Breast epithelium (tissue), 4 donors: ENCODE measurements around the gene PTPRA. TPM values are rescaled to one million over a fixed set of nuclear protein-coding genes. Genes with fewer than 3 reads are reported as not detected.

Source experiments
- DNase-seq, 2 donors: peaks; one replicate each; pipeline ENCODE4 v3.0.0-alpha.2; 2019; ENCODE audit warnings: low spot score in 2 of 2
- H3K27ac ChIP-seq, 2 donors: fragments of 200-600 bp; sonication (generic) in 1 of 2; one replicate each; pipeline ENCODE4 v1.5.1; 2016 to 2019; ENCODE audit warnings: mild to moderate bottlenecking in 1 of 2
- H3K27me3 ChIP-seq, 2 donors: fragments of 200-600 bp; sonication (generic) in 1 of 2; one replicate each; pipeline versions ENCODE4 v1.5.1 to v1.6.0; 2017 to 2019; ENCODE audit warnings: control low read depth in 1 of 2, mild to moderate bottlenecking in 1 of 2
- H3K36me3 ChIP-seq: fragments of 200-600 bp; one replicate; pipeline ENCODE4 v1.5.1; 2019
- H3K4me1 ChIP-seq, 2 donors: fragments of 200-600 bp; sonication (generic); one replicate each; pipeline ENCODE4 v1.5.1; 2016 to 2019; ENCODE audit warnings: control low read depth in 1 of 2
- H3K4me3 ChIP-seq, 3 donors: fragments of 200-600 bp; sonication (generic); 1 replicate in 2 of 3; 2 replicates in 1 of 3; pipeline ENCODE4 v1.5.1; 2016 to 2019; ENCODE audit warnings: mild to moderate bottlenecking in 3 of 3, moderate library complexity in 2 of 3
- H3K9me3 ChIP-seq, 2 donors: fragments of 200-600 bp; sonication (generic) in 1 of 2; one replicate each; pipeline ENCODE4 v1.5.1; 2016 to 2019; ENCODE audit warnings: control low read depth in 1 of 2
- CTCF ChIP-seq, 3 donors: fragments of 450-650 bp; IDR thresholded peaks; one replicate each; pipeline ENCODE4 v1.5.1; 2016 to 2017; ENCODE audit warnings: antibody characterized with exemption in 3 of 3, mild to moderate bottlenecking in 3 of 3, moderate library complexity in 3 of 3
- POLR2A ChIP-seq: fragments of 450-650 bp; IDR thresholded peaks from one replicate; pipeline ENCODE4 v1.6.1; 2016; ENCODE audit warnings: antibody characterized with exemption, mild to moderate bottlenecking, moderate library complexity
- POLR2AphosphoS5 ChIP-seq, 3 donors: sonication (generic); formaldehyde crosslinking; IDR thresholded peaks; one replicate each; pipeline ENCODE4 v1.6.1; 2017; ENCODE audit warnings: antibody characterized with exemption in 3 of 3
- intact Hi-C: fragments of 100-400 bp; cut with DNase I; formaldehyde crosslinking; loops from one replicate; pipeline ENCODE4 v1.15.1; 2023; ENCODE audit warnings: low total_unique reads
- total RNA-seq, 3 donors: library from RNA; depleted of rRNA; stranded (reverse); fragments of >200 nt; gene quantifications; one replicate each; pipeline ENCODE4 v1.1.0, GENCODE V29; 2016

PTPRA gene
- total RNA-seq, 3 donors from 2014 or later: 89.1 to 102 (median 96.0) TPM

GRCh38 chr20:2978519-2978918 is 105.2 kb downstream of the PTPRA start:
- intact Hi-C loops: no loop called here
- no peak for DNase-seq
- Histone ChIP-seq H3K4me3 (no peak overlapping the region), H3K27me3 (no peaks in the 10 kb centered on the region), H3K9me3 (no peaks in the 10 kb centered on the region), H3K36me3 (no peaks in the 10 kb centered on the region), H3K27ac (no peak overlapping the region), H3K4me1 (no peaks in the 10 kb centered on the region)
- TF ChIP-seq POLR2AphosphoS5 (IDR thresholded peaks at IDR 0.05): no peak
- no peak for TF ChIP-seq CTCF (IDR thresholded peaks at IDR 0.05)
- TF ChIP-seq POLR2A: no peak

GRCh38 chr20:2981646-2982045 is 108.4 kb downstream of the PTPRA start:
- Histone ChIP-seq H3K4me3 (no peak overlapping the region), H3K27ac (no peak overlapping the region), H3K36me3 (no peaks in the 10 kb centered on the region), H3K9me3 (no peaks in the 10 kb centered on the region), H3K4me1 (no peaks in the 10 kb centered on the region), H3K27me3 (no peaks in the 10 kb centered on the region)
- intact Hi-C loops: no loop called here
- TF ChIP-seq CTCF (IDR thresholded peaks at IDR 0.05): no peak
- no peak for TF ChIP-seq POLR2A
- no peak for TF ChIP-seq POLR2AphosphoS5 (IDR thresholded peaks at IDR 0.05)
- DNase-seq: no peak

GRCh38 chr20:2983508-2983907 is 110.2 kb downstream of the PTPRA start:
- Histone ChIP-seq H3K27me3 (no peaks in the 10 kb centered on the region), H3K9me3 (no peaks in the 10 kb centered on the region), H3K36me3 (no peaks in the 10 kb centered on the region), H3K4me1 (no peaks in the 10 kb centered on the region), H3K27ac (no peak overlapping the region), H3K4me3 (no peak overlapping the region)
- TF ChIP-seq POLR2AphosphoS5 (IDR thresholded peaks at IDR 0.05): no peak
- no peak for TF ChIP-seq CTCF (IDR thresholded peaks at IDR 0.05)
- no peak for TF ChIP-seq POLR2A
- DNase-seq: no peak
- intact Hi-C loops: no loop called here

GRCh38 chr20:2984028-2984501 is 110.8 kb downstream of the PTPRA start:
- Histone ChIP-seq H3K9me3 (no peaks in the 10 kb centered on the region), H3K36me3 (no peaks in the 10 kb centered on the region), H3K4me1 (no peaks in the 10 kb centered on the region), H3K4me3 (no peak overlapping the region), H3K27ac (no peak overlapping the region), H3K27me3 (no peaks in the 10 kb centered on the region)
- intact Hi-C loops: no loop called here
- DNase-seq: no peak
- no peak for TF ChIP-seq CTCF (IDR thresholded peaks at IDR 0.05)
- no peak for TF ChIP-seq POLR2A
- no peak for TF ChIP-seq POLR2AphosphoS5 (IDR thresholded peaks at IDR 0.05)

- Histone ChIP-seq H3K27me3 (no peaks in the 10 kb centered on the region), H3K36me3 (no peaks in the 10 kb centered on the region), H3K27ac (no peak overlapping the region), H3K9me3 (no peaks in the 10 kb centered on the region), H3K4me1 (no peaks in the 10 kb centered on the region), H3K4me3 (no peak overlapping the region)
- DNase-seq: no peak
- TF ChIP-seq CTCF (IDR thresholded peaks at IDR 0.05): no peak
- no peak for TF ChIP-seq POLR2A
- no peak for TF ChIP-seq POLR2AphosphoS5 (IDR thresholded peaks at IDR 0.05)
- intact Hi-C loops: no loop called here
These were observed 111.8 kb downstream of the PTPRA start for GRCh38 chr20:2984956-2985661.
